ENCODE results near the gene COL6A3. TPM values are rescaled to one million over a fixed set of nuclear protein-coding genes. Genes with fewer than 3 reads are reported as not detected.

Gene COL6A3
- total RNA-seq, 1 experiment from 2014 or later, result 45.0 TPM

- CTCF ChIA-PET, result no interaction called here
- H3K4me2 ChIP-seq (ENCODE audit: low read length), result no peak overlapping the region
Measured at GRCh38 chr2:237315170-237315828, 98.7 kb downstream of the COL6A3 start.

GRCh38 chr2:237314681-237315080 lies 99.3 kb downstream of the COL6A3 start:
- ChIA-PET CTCF (no interaction called here), POLR2A (ENCODE audit: unreplicated experiment) (interaction anchor here (0.5 kb wide), 1 partner anchor 43 kb away, joined by 4 read pairs; no protein-coding TSS in a partner anchor)
- no peak for ATAC-seq
- no peak for TF ChIP-seq CTCF (conservative IDR thresholded peaks at IDR 0.05; ENCODE audit: low read depth, low read length)
- Histone ChIP-seq H2AFZ (ENCODE audit: low read length) (no peak overlapping the region), H4K20me1 (ENCODE audit: low read length) (no peaks in the 10 kb centered on the region), H3K27me3 (ENCODE audit: low read length) (no peaks in the 10 kb centered on the region), H3K9ac (ENCODE audit: low read length) (no peak overlapping the region), H3K9me3 (ENCODE audit: low read length) (no peaks in the 10 kb centered on the region), H3K4me1 (ENCODE audit: insufficient read depth, low read length) (no peaks in the 10 kb centered on the region), H3K4me3 (ENCODE audit: low read length) (no peak overlapping the region), H3K79me2 (ENCODE audit: low read length) (no peaks in the 10 kb centered on the region), H3K36me3 (ENCODE audit: low read depth, low read length) (no peaks in the 10 kb centered on the region), H3K4me2 (ENCODE audit: low read length) (no peak overlapping the region), H3K27ac (ENCODE audit: low read length) (no peak overlapping the region), H3F3A (ENCODE audit: low read length, unreplicated experiment) (no peaks in the 10 kb centered on the region), H3K9me2 (replicated peaks; ENCODE audit: low read length) (no peaks in the 10 kb centered on the region)
- intact Hi-C loops (cut with micrococcal nuclease), result no loop called here
- no TSS peak for BruUV-seq (replicated peaks)
- DNase-seq, result no peak

More at GRCh38 chr2:237315170-237315828, 98.7 kb downstream of the COL6A3 start:
- no peaks in the 10 kb centered on the region for H3K9me2 ChIP-seq (replicated peaks; ENCODE audit: low read length)
- H3K79me2 ChIP-seq (ENCODE audit: low read length), result no peaks in the 10 kb centered on the region
- H3K36me3 ChIP-seq (ENCODE audit: low read depth, low read length), result no peaks in the 10 kb centered on the region
- DNase-seq (no peak), ATAC-seq (no peak)
- H3K9ac ChIP-seq (ENCODE audit: low read length), result no peak overlapping the region
- no peaks in the 10 kb centered on the region for H3F3A ChIP-seq (ENCODE audit: low read length, unreplicated experiment)
- intact Hi-C loops (cut with micrococcal nuclease), result no loop called here
- H2AFZ ChIP-seq (ENCODE audit: low read length), result no peak overlapping the region
- H3K27ac ChIP-seq (ENCODE audit: low read length), result no peak overlapping the region
- H3K4me3 ChIP-seq (ENCODE audit: low read length), result no peak overlapping the region
- no peak for TF ChIP-seq EZH2phosphoT487 (IDR thresholded peaks at IDR 0.05; ENCODE audit: borderline replicate concordance, low read length)
- TF ChIP-seq CTCF (conservative IDR thresholded peaks at IDR 0.05; ENCODE audit: low read depth, low read length), result no peak
- no peak for TF ChIP-seq EZH2 (IDR thresholded peaks at IDR 0.05; ENCODE audit: low read length, unreplicated experiment)
- H4K20me1 ChIP-seq (ENCODE audit: low read length), result no peaks in the 10 kb centered on the region
- POLR2A ChIA-PET (ENCODE audit: unreplicated experiment), result interaction anchor here (0.5 kb wide), 1 partner anchor 43 kb away, joined by 4 read pairs; no protein-coding TSS in a partner anchor
- H3K4me1 ChIP-seq (ENCODE audit: insufficient read depth, low read length), result no peaks in the 10 kb centered on the region
- BruUV-seq (replicated peaks), result no TSS peak
- H3K9me3 ChIP-seq (ENCODE audit: low read length), result no peaks in the 10 kb centered on the region
- H3K27me3 ChIP-seq (ENCODE audit: low read length), result no peaks in the 10 kb centered on the region

- intact Hi-C loops (cut with micrococcal nuclease), result no loop called here
- no peaks in the 10 kb centered on the region for H3K27me3 ChIP-seq (ENCODE audit: low read length)
- no peaks in the 10 kb centered on the region for H3K9me3 ChIP-seq (ENCODE audit: low read length)
- no peaks in the 10 kb centered on the region for H3K36me3 ChIP-seq (ENCODE audit: low read depth, low read length)
- H3K9ac ChIP-seq (ENCODE audit: low read length), result no peak overlapping the region
- H3K4me2 ChIP-seq (ENCODE audit: low read length), result no peak overlapping the region
- no TSS peak for BruUV-seq (replicated peaks)
- POLR2A ChIA-PET (ENCODE audit: unreplicated experiment), result no interaction called here
- no peaks in the 10 kb centered on the region for H3K9me2 ChIP-seq (replicated peaks; ENCODE audit: low read length)
- no peak for DNase-seq
- CTCF ChIA-PET, result no interaction called here
- H4K20me1 ChIP-seq (ENCODE audit: low read length), result no peaks in the 10 kb centered on the region
- no peaks in the 10 kb centered on the region for H3K4me1 ChIP-seq (ENCODE audit: insufficient read depth, low read length)
- TF ChIP-seq EZH2phosphoT487 (IDR thresholded peaks at IDR 0.05; ENCODE audit: borderline replicate concordance, low read length) (no peak), EZH2 (IDR thresholded peaks at IDR 0.05; ENCODE audit: low read length, unreplicated experiment) (no peak), CTCF (conservative IDR thresholded peaks at IDR 0.05; ENCODE audit: low read depth, low read length) (no peak)
- no peaks in the 10 kb centered on the region for H3F3A ChIP-seq (ENCODE audit: low read length, unreplicated experiment)
- no peak overlapping the region for H3K27ac ChIP-seq (ENCODE audit: low read length)
- no peaks in the 10 kb centered on the region for H3K79me2 ChIP-seq (ENCODE audit: low read length)
- H3K4me3 ChIP-seq (ENCODE audit: low read length), result no peak overlapping the region
- H2AFZ ChIP-seq (ENCODE audit: low read length), result no peak overlapping the region
- no peak for ATAC-seq
Measured at GRCh38 chr2:237314198-237314597, 99.8 kb downstream of the COL6A3 start.

Measured in PC-3 (cell line).